ENCODE measurements around the gene BST1.
A peak's percentile ranks its signal among the peaks of the same experiment; 100 is the strongest.
"Not testable (repeated sequence)": the region's sequence is repeated elsewhere in the genome, so short reads cannot be mapped to it uniquely, and the experiment has no call there.

BST1 gene

GRCh38 chr4:15725608-15726007, 22.7 kb downstream of the BST1 start:
- no peak for DNase-seq (ENCODE audit: low spot score in 2 of 2)
- Histone ChIP-seq H3K27me3 (ENCODE audit: low read depth) (no peaks in the 10 kb centered on the region), H3K36me3 (replicated peaks) (no peaks in the 10 kb centered on the region), H3K4me3 (no peak overlapping the region), H3K9me3 (no peaks in the 10 kb centered on the region), H3K4me1 (no peaks in the 10 kb centered on the region)
- in situ Hi-C loops (cut with MboI; ENCODE audit: low sequenced_read_pairs), result no loop called here

GRCh38 chr4:15729910-15730533, 27.2 kb downstream of the BST1 start:
- peak; percentile 19 to 56 for DNase-seq (ENCODE audit: low spot score in 2 of 2)
- Histone ChIP-seq H3K27me3 (ENCODE audit: low read depth) (no peaks in the 10 kb centered on the region), H3K36me3 (replicated peaks) (no peaks in the 10 kb centered on the region), H3K4me1 (no peaks in the 10 kb centered on the region), H3K9me3 (no peaks in the 10 kb centered on the region), H3K4me3 (no peak overlapping the region)
- in situ Hi-C loops (cut with MboI; ENCODE audit: low sequenced_read_pairs), result no loop called here

GRCh38 chr4:15733061-15733460, 30.2 kb downstream of the BST1 start:
- H3K9me3 ChIP-seq; H3K27me3 ChIP-seq (ENCODE audit: low read depth); in situ Hi-C loops (cut with MboI; ENCODE audit: low sequenced_read_pairs); H3K4me1 ChIP-seq; DNase-seq (ENCODE audit: low spot score in 2 of 2); H3K36me3 ChIP-seq (replicated peaks); H3K4me3 ChIP-seq: not testable (repeated sequence)

GRCh38 chr4:15735536-15735935, 32.7 kb downstream of the BST1 start:
- DNase-seq (ENCODE audit: low spot score in 2 of 2), result no peak
- Histone ChIP-seq H3K9me3 (no peaks in the 10 kb centered on the region), H3K36me3 (replicated peaks) (no peaks in the 10 kb centered on the region), H3K4me3 (no peak overlapping the region), H3K4me1 (no peaks in the 10 kb centered on the region), H3K27me3 (ENCODE audit: low read depth) (no peaks in the 10 kb centered on the region)
- in situ Hi-C loops (cut with MboI; ENCODE audit: low sequenced_read_pairs), result no loop called here

- no peaks in the 10 kb centered on the region for H3K4me1 ChIP-seq
- H3K27me3 ChIP-seq (ENCODE audit: low read depth), result no peaks in the 10 kb centered on the region
- H3K36me3 ChIP-seq (replicated peaks), result no peaks in the 10 kb centered on the region
- no peaks in the 10 kb centered on the region for H3K9me3 ChIP-seq
- in situ Hi-C loops (cut with MboI; ENCODE audit: low sequenced_read_pairs), result no loop called here
- no peak for DNase-seq (ENCODE audit: low spot score in 2 of 2)
- no peak overlapping the region for H3K4me3 ChIP-seq
Measured at GRCh38 chr4:15736514-15737050, 33.7 kb downstream of the BST1 start.

GRCh38 chr4:15737255-15737654, 34.4 kb downstream of the BST1 start:
- no peak for DNase-seq (ENCODE audit: low spot score in 2 of 2)
- Histone ChIP-seq H3K36me3 (replicated peaks) (no peaks in the 10 kb centered on the region), H3K4me3 (no peak overlapping the region), H3K27me3 (ENCODE audit: low read depth) (no peaks in the 10 kb centered on the region), H3K4me1 (no peaks in the 10 kb centered on the region), H3K9me3 (no peaks in the 10 kb centered on the region)
- in situ Hi-C loops (cut with MboI; ENCODE audit: low sequenced_read_pairs), result no loop called here

- DNase-seq (ENCODE audit: low spot score in 2 of 2), result no peak
- in situ Hi-C loops (cut with MboI; ENCODE audit: low sequenced_read_pairs), result no loop called here
- Histone ChIP-seq H3K36me3 (replicated peaks) (no peaks in the 10 kb centered on the region), H3K4me1 (no peaks in the 10 kb centered on the region), H3K27me3 (ENCODE audit: low read depth) (no peaks in the 10 kb centered on the region), H3K9me3 (no peaks in the 10 kb centered on the region), H3K4me3 (no peak overlapping the region)
Measured at GRCh38 chr4:15738877-15739276, 36.0 kb downstream of the BST1 start.

GRCh38 chr4:15740764-15741404, 38.0 kb downstream of the BST1 start:
- no peak overlapping the region for H3K4me3 ChIP-seq
- H3K4me1 ChIP-seq, result no peaks in the 10 kb centered on the region
- DNase-seq (ENCODE audit: low spot score in 2 of 2), result no peak
- no peaks in the 10 kb centered on the region for H3K36me3 ChIP-seq (replicated peaks)
- H3K9me3 ChIP-seq, result no peaks in the 10 kb centered on the region
- no peaks in the 10 kb centered on the region for H3K27me3 ChIP-seq (ENCODE audit: low read depth)
- in situ Hi-C loops (cut with MboI; ENCODE audit: low sequenced_read_pairs), result no loop called here

GRCh38 chr4:15742083-15742582, 39.3 kb downstream of the BST1 start:
- Histone ChIP-seq H3K4me1 (no peaks in the 10 kb centered on the region), H3K4me3 (no peak overlapping the region), H3K36me3 (replicated peaks) (no peaks in the 10 kb centered on the region), H3K27me3 (ENCODE audit: low read depth) (no peaks in the 10 kb centered on the region), H3K9me3 (no peaks in the 10 kb centered on the region)
- no peak for DNase-seq (ENCODE audit: low spot score in 2 of 2)
- in situ Hi-C loops (cut with MboI; ENCODE audit: low sequenced_read_pairs), result no loop called here

- in situ Hi-C loops (cut with MboI; ENCODE audit: low sequenced_read_pairs), result no loop called here
- no peak for DNase-seq (ENCODE audit: low spot score in 2 of 2)
- Histone ChIP-seq H3K4me3 (no peak overlapping the region), H3K9me3 (no peaks in the 10 kb centered on the region), H3K4me1 (no peaks in the 10 kb centered on the region), H3K27me3 (ENCODE audit: low read depth) (no peaks in the 10 kb centered on the region), H3K36me3 (replicated peaks) (no peaks in the 10 kb centered on the region)
Measured at GRCh38 chr4:15742637-15743036, 39.8 kb downstream of the BST1 start.

- H3K36me3 ChIP-seq (replicated peaks), result no peaks in the 10 kb centered on the region
- H3K4me1 ChIP-seq, result no peaks in the 10 kb centered on the region
- H3K27me3 ChIP-seq (ENCODE audit: low read depth), result no peaks in the 10 kb centered on the region
Measured at GRCh38 chr4:15744016-15744545, 41.2 kb downstream of the BST1 start.

GRCh38 chr4:15746110-15746509, 43.2 kb downstream of the BST1 start:
- no peak for DNase-seq (ENCODE audit: low spot score in 2 of 2)
- H3K36me3 ChIP-seq (replicated peaks), result no peaks in the 10 kb centered on the region
- no peaks in the 10 kb centered on the region for H3K4me1 ChIP-seq
- H3K4me3 ChIP-seq, result no peak overlapping the region
- in situ Hi-C loops (cut with MboI; ENCODE audit: low sequenced_read_pairs), result no loop called here
- H3K9me3 ChIP-seq, result no peaks in the 10 kb centered on the region
- no peaks in the 10 kb centered on the region for H3K27me3 ChIP-seq (ENCODE audit: low read depth)

More at GRCh38 chr4:15744016-15744545, 41.2 kb downstream of the BST1 start:
- in situ Hi-C loops (cut with MboI; ENCODE audit: low sequenced_read_pairs), result no loop called here
- Histone ChIP-seq H3K4me3 (no peak overlapping the region), H3K9me3 (no peaks in the 10 kb centered on the region)
- no peak for DNase-seq (ENCODE audit: low spot score in 2 of 2)

GRCh38 chr4:15749001-15749400, 46.1 kb downstream of the BST1 start:
- Histone ChIP-seq H3K4me3 (no peak overlapping the region), H3K4me1 (no peaks in the 10 kb centered on the region), H3K36me3 (replicated peaks) (no peaks in the 10 kb centered on the region), H3K27me3 (ENCODE audit: low read depth) (no peaks in the 10 kb centered on the region), H3K9me3 (no peaks in the 10 kb centered on the region)
- no peak for DNase-seq (ENCODE audit: low spot score in 2 of 2)
- in situ Hi-C loops (cut with MboI; ENCODE audit: low sequenced_read_pairs), result no loop called here

- in situ Hi-C loops (cut with MboI; ENCODE audit: low sequenced_read_pairs), result no loop called here
Measured at GRCh38 chr4:15751153-15751552, 48.3 kb downstream of the BST1 start.

More at GRCh38 chr4:15751153-15751552, 48.3 kb downstream of the BST1 start:
- H3K4me3 ChIP-seq, result no peak overlapping the region
- DNase-seq (ENCODE audit: low spot score in 2 of 2), result no peak
- H3K9me3 ChIP-seq, result no peaks in the 10 kb centered on the region
- no peaks in the 10 kb centered on the region for H3K36me3 ChIP-seq (replicated peaks)
- no peaks in the 10 kb centered on the region for H3K27me3 ChIP-seq (ENCODE audit: low read depth)
- no peaks in the 10 kb centered on the region for H3K4me1 ChIP-seq

Data from HAP-1 (cell line).